A673 (cell line): ENCODE data around the gene TMEM259. TPM values are rescaled to one million over a fixed set of nuclear protein-coding genes. Genes with fewer than 3 reads are reported as not detected.

Experiments used
- Bru-seq: library from RNA; stranded (reverse); fragments of 400-500 nt; gene quantifications from one replicate; lab custom pipeline; 2021; lab: Mats Ljungman, UMichigan
- BruChase-seq, 2 experiments: library from RNA; stranded (reverse); fragments of 400-500 nt; gene quantifications; one replicate each; lab custom pipeline; 2021; lab: Mats Ljungman, UMichigan
- BruUV-seq: library from RNA; stranded (reverse); fragments of 400-500 nt; replicated peaks from 2 replicates; lab custom pipeline; 2021; lab: Mats Ljungman, UMichigan
- CTCF ChIA-PET: fragments of 300-600 bp; sonication (Branson Sonifier 250); formaldehyde crosslinking; loops from one replicate; lab custom pipeline; 2022; ENCODE audit warnings: antibody characterized with exemption; lab: Charles Lee
- POLR2A ChIA-PET: fragments of 300-600 bp; sonication (Branson Sonifier 250); formaldehyde crosslinking; loops from one replicate; lab custom pipeline; 2022; ENCODE audit warnings: antibody characterized with exemption; ENCODE audit not compliant: low non-redundant PET; lab: Charles Lee
- DNase-seq: peaks from one replicate; pipeline ENCODE4 v3.0.0-alpha.2; 2015; ENCODE audit warnings: low spot score
- H3K27ac ChIP-seq: fragments of 200-600 bp; sonication (generic); 2 replicates; pipeline ENCODE4 v1.5.1; 2016; ENCODE audit warnings: mixed run types, low read depth, mild to moderate bottlenecking, mixed read lengths, antibody characterized with exemption, low read length; ENCODE audit not compliant: poor library complexity, severe bottlenecking
- H3K27me3 ChIP-seq: fragments of 200-600 bp; sonication (generic); replicated peaks from 2 replicates; pipeline ENCODE4 v1.6.1; 2017; ENCODE audit warnings: mixed run types, low read depth, mild to moderate bottlenecking, mixed read lengths, antibody characterized with exemption, low read length; ENCODE audit not compliant: insufficient read depth, poor library complexity
- H3K36me3 ChIP-seq: fragments of 200-600 bp; sonication (generic); 2 replicates; pipeline ENCODE4 v1.6.1; 2016; ENCODE audit warnings: mixed run types, mild to moderate bottlenecking, mixed read lengths, antibody characterized with exemption, low read length; ENCODE audit not compliant: insufficient read depth, poor library complexity, severe bottlenecking
- H3K4me1 ChIP-seq: fragments of 200-600 bp; sonication (generic); 2 replicates; pipeline ENCODE4 v1.6.1; 2017; ENCODE audit warnings: mixed run types, mild to moderate bottlenecking, mixed read lengths, antibody characterized with exemption, low read length; ENCODE audit not compliant: insufficient read depth, poor library complexity, severe bottlenecking
- H3K4me3 ChIP-seq: fragments of 200-600 bp; sonication (generic); 2 replicates; pipeline ENCODE4 v1.5.1; 2016; ENCODE audit warnings: low read depth, mixed run types, mild to moderate bottlenecking, mixed read lengths, low read length; ENCODE audit not compliant: poor library complexity, severe bottlenecking
- H3K9me3 ChIP-seq: fragments of 200-600 bp; sonication (generic); 2 replicates; pipeline ENCODE4 v1.6.1; 2016; ENCODE audit warnings: mixed run types, low read depth, mild to moderate bottlenecking, mixed read lengths, antibody characterized with exemption, low read length; ENCODE audit not compliant: poor library complexity, severe bottlenecking
- CTCF ChIP-seq: fragments of 300-800, 200-600 bp; sonication (generic); conservative IDR thresholded peaks from 2 replicates; pipeline ENCODE4 v1.5.1; 2017; ENCODE audit warnings: low read depth, mild to moderate bottlenecking, antibody characterized with exemption, low read length, moderate library complexity, mixed read lengths
- EZH2 ChIP-seq: fragments of 200-600 bp; sonication (generic); IDR thresholded peaks from 2 replicates; pipeline ENCODE4 v1.6.1; 2017; ENCODE audit warnings: borderline replicate concordance, low read depth, mild to moderate bottlenecking, mixed read lengths, antibody characterized with exemption, low read length; ENCODE audit not compliant: poor library complexity, severe bottlenecking
- intact Hi-C: fragments of 100-400 bp; cut with micrococcal nuclease; formaldehyde crosslinking; loops from one replicate; pipeline ENCODE4 v1.10.0; 2022; ENCODE audit not compliant: unreplicated experiment
- long read RNA-seq: library from polyadenylated mRNA; stranded (forward); transcript quantifications from one replicate; pipeline ENCODE4 v2.0.0, GENCODE V29; 2022
- total RNA-seq: library from RNA; stranded (reverse); gene quantifications from 2 replicates; pipeline ENCODE4 v1.2.3, GENCODE V29; 2021

Gene TMEM259
- total RNA-seq = 151 and 170 TPM in 2 replicates
- Bru-seq, nascent RNA = percentile 63 among the genes with signal in this experiment
- percentile 71 among the genes with signal in this experiment for BruChase-seq, experiment 1, labeled RNA remaining after a 2-hour chase
- percentile 93 among the genes with signal in this experiment for BruChase-seq, experiment 2, labeled RNA remaining after a 6-hour chase
- long read RNA-seq, transcript TMEM259-202 (11 exons, 2,748 nt) = major isoform, 249 of 605 reads
- long read RNA-seq, transcript TMEM259-208 (1 exons, 1,637 nt) = minor isoform, 15 of 605 reads
- long read RNA-seq, partial matches to known transcripts = 21 of 605 reads
- long read RNA-seq, other reads (novel, unspliced or antisense) = 319 of 605 reads

DNA sequence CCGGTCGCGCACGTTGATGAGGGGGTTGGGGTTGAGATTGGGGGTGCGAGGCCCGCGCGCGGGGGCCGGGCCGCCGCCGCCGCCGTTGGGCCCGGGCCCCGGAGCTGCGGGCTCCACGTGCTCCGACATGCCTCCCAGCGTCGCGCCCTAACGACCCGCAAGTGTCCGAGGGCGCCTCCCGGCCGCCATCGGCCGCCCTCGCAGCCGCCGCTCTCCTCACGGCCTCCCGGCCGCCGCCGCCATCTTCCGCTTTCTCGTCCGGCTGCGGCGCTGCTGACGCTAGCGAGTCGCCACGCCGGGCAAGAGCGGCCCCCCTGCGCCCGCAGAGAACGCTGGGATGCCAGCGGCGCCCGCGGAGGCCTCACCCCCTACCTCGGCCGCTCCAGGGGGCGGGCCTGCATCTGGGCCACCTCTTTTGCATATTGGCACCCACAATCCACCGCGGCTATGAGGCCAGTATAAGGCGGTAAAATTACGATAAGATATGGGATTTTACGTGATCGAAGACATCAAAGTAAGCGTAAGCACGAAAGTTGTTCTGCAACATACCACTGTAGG lies at the start of gene TMEM259:
Gene TMEM259 (minus strand): TSS at position 256 of the 558 bp plus-strand sequence. CDS start 127 bp downstream, at position 129.
- POLR2A ChIA-PET = interaction anchor here (1.0 kb wide), 1 partner anchor 31 kb away, joined by 3 read pairs; no protein-coding TSS in a partner anchor
- CTCF ChIA-PET = no interaction called here
- Histone ChIP-seq H3K27ac (peak within 1 kb of the TSS; percentile 98), H3K4me1 (peaks cover 26% of the 10 kb centered on the region), H3K9me3 (no peaks in the 10 kb centered on the region), H3K4me3 (peak within 1 kb of the TSS; percentile 100), H3K27me3 (no peaks in the 10 kb centered on the region), H3K36me3 (peaks cover 5% of the 10 kb centered on the region)
- BruUV-seq = no TSS peak
- intact Hi-C loops = loop anchor here (10.0 kb wide), 3 partner anchors 84 to 224 kb away; partner anchors contain the start of genes ATP5F1D, GPX4 and MIDN
- peak; percentile 99 for DNase-seq
- TF ChIP-seq CTCF (no peak), EZH2 (no peak)

GRCh38 chr19:1070576-1070930 lies 49.6 kb upstream of the TMEM259 start:
- Histone ChIP-seq H3K4me3 (peak overlapping the region; percentile 32), H3K27me3 (peaks cover 7% of the 10 kb centered on the region), H3K9me3 (no peaks in the 10 kb centered on the region), H3K36me3 (no peaks in the 10 kb centered on the region), H3K4me1 (peaks cover 27% of the 10 kb centered on the region), H3K27ac (no peak overlapping the region)
- no TSS peak for BruUV-seq
- POLR2A ChIA-PET = no interaction called here
- TF ChIP-seq EZH2 (no peak), CTCF (peak; percentile 53)
- peak; percentile 73 for DNase-seq
- intact Hi-C loops = no loop called here
- CTCF ChIA-PET = interaction anchor here (0.5 to 1.0 kb wide), 2 partner anchors 31 to 89 kb away, joined by 3 to 5 read pairs; partner anchors contain the start of gene ABCA7

GRCh38 chr19:1069009-1069779 lies 48.3 kb upstream of the TMEM259 start:
- Histone ChIP-seq H3K9me3 (no peaks in the 10 kb centered on the region), H3K4me1 (peaks cover 29% of the 10 kb centered on the region), H3K4me3 (no peak overlapping the region), H3K27me3 (peaks cover 7% of the 10 kb centered on the region), H3K27ac (no peak overlapping the region), H3K36me3 (no peaks in the 10 kb centered on the region)
- ChIA-PET POLR2A (no interaction called here), CTCF (no interaction called here)
- intact Hi-C loops = no loop called here
- TF ChIP-seq EZH2 = no peak
- no TSS peak for BruUV-seq
- DNase-seq = no peak
